WTC11 (cell line): ENCODE data around the gene CATSPERZ. TPM values are rescaled to one million over a fixed set of nuclear protein-coding genes. Genes with fewer than 3 reads are reported as not detected.

Source experiments
- ATAC-seq: fragments of 200-7000 bp; cut with Tn5 transposase; 2 replicates; pipeline ENCODE4 v1.10.0; 2021; ENCODE audit warnings: mild to moderate bottlenecking, moderate library complexity
- CTCF ChIA-PET: fragments of 300-600 bp; sonication (Branson Sonifier 250); formaldehyde crosslinking; loops from one replicate; lab custom pipeline; 2021; ENCODE audit warnings: antibody characterized with exemption; lab: Charles Lee
- POLR2A ChIA-PET: fragments of 350-600 bp; sonication (Branson Sonifier 250); formaldehyde crosslinking; loops from one replicate; lab custom pipeline; 2021; ENCODE audit warnings: antibody characterized with exemption; lab: Charles Lee
- DNase-seq: peaks from one replicate; pipeline ENCODE4 v3.0.0; 2021; ENCODE audit warnings: low spot score
- H3K27ac Mint-ChIP-seq: 2 replicates; pipeline ENCODE4 v1.8.0; 2021; ENCODE audit warnings: mixed read lengths
- H3K27me3 Mint-ChIP-seq: 2 replicates; pipeline ENCODE4 v1.8.0; 2021; ENCODE audit warnings: low read depth, mild to moderate bottlenecking, moderate library complexity, mixed read lengths
- H3K36me3 Mint-ChIP-seq: 2 replicates; pipeline ENCODE4 v1.8.0; 2021; ENCODE audit warnings: mixed read lengths
- H3K4me1 Mint-ChIP-seq: 2 replicates; pipeline ENCODE4 v1.8.0; 2022; ENCODE audit warnings: mixed read lengths
- H3K4me3 Mint-ChIP-seq: 2 replicates; pipeline ENCODE4 v1.8.0; 2021; ENCODE audit warnings: mild to moderate bottlenecking, moderate library complexity, mixed read lengths
- H3K9me3 Mint-ChIP-seq: 2 replicates; pipeline ENCODE4 v1.8.0; 2021; ENCODE audit warnings: mixed read lengths
- CREM ChIP-seq: sonication (generic); formaldehyde crosslinking; IDR thresholded peaks from 2 replicates; pipeline ENCODE4 v1.8.1; 2022; ENCODE audit warnings: mild to moderate bottlenecking, missing genetic modification reagents, moderate library complexity
- E2F5 ChIP-seq: sonication (generic); formaldehyde crosslinking; IDR thresholded peaks from 2 replicates; pipeline ENCODE4 v1.8.1; 2022; ENCODE audit warnings: mild to moderate bottlenecking, moderate library complexity, missing genetic modification reagents
- FOXK1 ChIP-seq: sonication (generic); formaldehyde crosslinking; IDR thresholded peaks from 2 replicates; pipeline ENCODE4 v1.8.0; 2022; ENCODE audit warnings: mild to moderate bottlenecking, moderate library complexity, missing genetic modification reagents
- FOXP1 ChIP-seq: sonication (generic); formaldehyde crosslinking; IDR thresholded peaks from 2 replicates; pipeline ENCODE4 v1.8.0; 2022; ENCODE audit warnings: missing genetic modification reagents, mild to moderate bottlenecking, moderate library complexity, borderline replicate concordance
- HMGA2 ChIP-seq: fragments of 250-450 bp; sonication (Bioruptor Pico); IDR thresholded peaks from 2 replicates; pipeline ENCODE4 v1.4.0; 2021; ENCODE audit warnings: mild to moderate bottlenecking, moderate library complexity
- KAT7 ChIP-seq: sonication (generic); formaldehyde crosslinking; IDR thresholded peaks from 2 replicates; pipeline ENCODE4 v1.8.1; 2023; ENCODE audit warnings: missing genetic modification reagents, mild to moderate bottlenecking, borderline replicate concordance
- MYBL2 ChIP-seq: sonication (generic); formaldehyde crosslinking; IDR thresholded peaks from 2 replicates; pipeline ENCODE4 v1.8.1; 2023; ENCODE audit warnings: mild to moderate bottlenecking, moderate library complexity, missing genetic modification reagents
- RELA ChIP-seq: sonication (generic); formaldehyde crosslinking; IDR thresholded peaks from 2 replicates; pipeline ENCODE4 v1.8.1; 2022; ENCODE audit warnings: missing genetic modification reagents, mild to moderate bottlenecking, borderline replicate concordance
- TEAD4 ChIP-seq: sonication (generic); formaldehyde crosslinking; IDR thresholded peaks from 2 replicates; pipeline ENCODE4 v1.8.0; 2022; ENCODE audit warnings: mild to moderate bottlenecking, missing genetic modification reagents
- TP53 ChIP-seq: sonication (generic); formaldehyde crosslinking; IDR thresholded peaks from 2 replicates; pipeline ENCODE4 v1.8.1; 2023; ENCODE audit warnings: mild to moderate bottlenecking, missing genetic modification reagents
- ZBTB21 ChIP-seq: sonication (generic); formaldehyde crosslinking; IDR thresholded peaks from 2 replicates; pipeline ENCODE4 v1.8.1; 2023; ENCODE audit warnings: mild to moderate bottlenecking, missing genetic modification reagents, borderline replicate concordance
- ZBTB43 ChIP-seq: sonication (generic); formaldehyde crosslinking; IDR thresholded peaks from 2 replicates; pipeline ENCODE4 v1.8.1; 2023; ENCODE audit warnings: mild to moderate bottlenecking, missing genetic modification reagents
- ZNF121 ChIP-seq: sonication (generic); formaldehyde crosslinking; IDR thresholded peaks from 2 replicates; pipeline ENCODE4 v1.8.0; 2023; ENCODE audit warnings: missing genetic modification reagents
- ZNF317 ChIP-seq: sonication (generic); formaldehyde crosslinking; IDR thresholded peaks from 2 replicates; pipeline ENCODE4 v1.8.1; 2023; ENCODE audit warnings: low read depth, mild to moderate bottlenecking, moderate library complexity, missing genetic modification reagents, borderline replicate concordance
- ZNF423 ChIP-seq: fragments of 250-450 bp; sonication (Bioruptor Pico); IDR thresholded peaks from 2 replicates; pipeline ENCODE4 v2.1.2; 2022; ENCODE audit warnings: mild to moderate bottlenecking, moderate library complexity
- ZNF425 ChIP-seq: fragments of 250-450 bp; sonication (Bioruptor Pico); conservative IDR thresholded peaks from 2 replicates; pipeline ENCODE4 v1.9.0; 2021; ENCODE audit warnings: mild to moderate bottlenecking
- total RNA-seq: library from RNA; stranded (reverse); gene quantifications from 3 replicates; pipeline ENCODE4 v1.2.3, GENCODE V29; 2021
- TF ChIP-seq, protein P1 (sequence below): sonication (generic); formaldehyde crosslinking; IDR thresholded peaks from 2 replicates; pipeline ENCODE4 v1.8.1; 2022; ENCODE audit warnings: low read depth, mild to moderate bottlenecking, moderate library complexity, missing genetic modification reagents, borderline replicate concordance
- TF ChIP-seq, protein P2 (sequence below): sonication (generic); formaldehyde crosslinking; IDR thresholded peaks from 2 replicates; pipeline ENCODE4 v1.8.1; 2022; ENCODE audit warnings: missing genetic modification reagents, borderline replicate concordance

The CATSPERZ gene
- total RNA-seq, 1 experiment from 2014 or later = 2.5 TPM

DNA sequence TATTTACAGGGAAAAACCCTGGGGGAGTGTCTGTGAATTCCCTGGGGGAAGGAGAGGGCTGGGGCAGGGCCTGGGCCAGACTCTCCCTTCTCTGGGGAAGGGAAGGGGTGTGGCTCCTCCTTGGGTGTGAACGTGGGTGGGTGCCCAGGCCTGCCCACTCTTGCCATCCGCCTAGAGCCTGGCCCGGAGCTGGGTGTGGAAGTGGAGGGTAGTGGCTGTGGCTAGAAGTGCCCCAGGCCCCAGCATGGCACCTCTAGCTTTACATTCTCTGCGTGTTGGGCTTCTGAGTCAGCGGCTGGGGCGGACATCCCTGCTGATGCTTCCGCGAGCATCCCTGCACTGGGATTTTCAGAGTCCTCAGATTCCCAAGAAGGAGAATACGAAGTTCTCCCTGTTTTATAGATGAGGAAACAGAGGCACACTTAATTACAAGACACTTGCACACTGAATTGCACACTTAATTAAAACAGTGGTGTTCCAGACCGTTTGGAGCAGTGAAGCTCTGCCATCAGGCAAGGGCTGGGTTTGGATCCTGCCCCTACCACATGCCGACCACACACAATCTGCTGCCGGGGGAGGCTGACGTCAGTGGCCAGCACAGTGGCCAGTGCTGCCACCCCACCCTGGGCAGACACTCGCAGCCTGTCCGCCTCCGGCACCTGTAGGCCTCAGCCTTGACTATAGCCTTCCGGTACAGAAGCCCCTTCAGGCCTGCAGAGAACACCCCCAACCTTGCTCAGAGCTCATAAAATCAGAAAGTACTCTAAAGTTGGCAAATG is 23.3 kb upstream of the CATSPERZ start:
- POLR2A ChIA-PET = interaction anchor here (0.5 to 0.6 kb wide), 2 partner anchors 25 to 100 kb away, joined by 3 to 10 read pairs; no protein-coding TSS in a partner anchor
- Mint-ChIP-seq H3K27me3 (no peaks in the 10 kb centered on the region), H3K27ac (no peak overlapping the region), H3K36me3 (peaks cover 6% of the 10 kb centered on the region), H3K9me3 (no peaks in the 10 kb centered on the region), H3K4me1 (peaks cover 21% of the 10 kb centered on the region), H3K4me3 (no peak overlapping the region)
- TF ChIP-seq ZNF425 (CRISPR knock-in tag) (no peak), ZBTB21 (CRISPR knock-in tag) (no peak), TEAD4 (CRISPR knock-in tag) (no peak), E2F5 (no peak), ZNF317 (no peak), ZNF121 (no peak), ZNF423 (CRISPR knock-in tag) (no peak), TP53 (CRISPR knock-in tag) (no peak), FOXP1 (CRISPR knock-in tag) (no peak), MYBL2 (CRISPR knock-in tag) (no peak), ZBTB43 (no peak), FOXK1 (no peak), HMGA2 (no peak), CREM (CRISPR knock-in tag) (no peak), RELA (CRISPR knock-in tag) (no peak), KAT7 (CRISPR knock-in tag) (no peak)
- TF ChIP-seq, protein P1, sequence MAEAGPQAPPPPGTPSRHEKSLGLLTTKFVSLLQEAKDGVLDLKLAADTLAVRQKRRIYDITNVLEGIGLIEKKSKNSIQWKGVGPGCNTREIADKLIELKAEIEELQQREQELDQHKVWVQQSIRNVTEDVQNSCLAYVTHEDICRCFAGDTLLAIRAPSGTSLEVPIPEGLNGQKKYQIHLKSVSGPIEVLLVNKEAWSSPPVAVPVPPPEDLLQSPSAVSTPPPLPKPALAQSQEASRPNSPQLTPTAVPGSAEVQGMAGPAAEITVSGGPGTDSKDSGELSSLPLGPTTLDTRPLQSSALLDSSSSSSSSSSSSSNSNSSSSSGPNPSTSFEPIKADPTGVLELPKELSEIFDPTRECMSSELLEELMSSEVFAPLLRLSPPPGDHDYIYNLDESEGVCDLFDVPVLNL (CRISPR knock-in tag) = no peak
- TF ChIP-seq, protein P2, sequence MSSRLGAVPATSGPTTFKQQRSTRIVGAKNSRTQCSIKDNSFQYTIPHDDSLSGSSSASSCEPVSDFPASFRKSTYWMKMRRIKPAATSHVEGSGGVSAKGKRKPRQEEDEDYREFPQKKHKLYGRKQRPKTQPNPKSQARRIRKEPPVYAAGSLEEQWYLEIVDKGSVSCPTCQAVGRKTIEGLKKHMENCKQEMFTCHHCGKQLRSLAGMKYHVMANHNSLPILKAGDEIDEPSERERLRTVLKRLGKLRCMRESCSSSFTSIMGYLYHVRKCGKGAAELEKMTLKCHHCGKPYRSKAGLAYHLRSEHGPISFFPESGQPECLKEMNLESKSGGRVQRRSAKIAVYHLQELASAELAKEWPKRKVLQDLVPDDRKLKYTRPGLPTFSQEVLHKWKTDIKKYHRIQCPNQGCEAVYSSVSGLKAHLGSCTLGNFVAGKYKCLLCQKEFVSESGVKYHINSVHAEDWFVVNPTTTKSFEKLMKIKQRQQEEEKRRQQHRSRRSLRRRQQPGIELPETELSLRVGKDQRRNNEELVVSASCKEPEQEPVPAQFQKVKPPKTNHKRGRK (CRISPR knock-in tag) = no peak
- CTCF ChIA-PET = interaction anchor here (0.7 to 4.0 kb wide), 6 partner anchors 24 to 78 kb away, joined by 3 to 24 read pairs (median 6); partner anchors contain the start of genes CATSPERZ and PLCB3
- ATAC-seq (no peak), DNase-seq (no peak)
